RPMI8226 (cell line): ENCODE data around the gene ADGRG4.
A peak's percentile ranks its signal among the peaks of the same experiment; 100 is the strongest.
"Not testable (repeated sequence)": the region's sequence is repeated elsewhere in the genome, so short reads cannot be mapped to it uniquely, and the experiment has no call there.

Experiments used
- DNase-seq: peaks from one replicate; pipeline ENCODE4 v3.0.0-alpha.2; 2015

Gene ADGRG4

GRCh38 chrX:136300721-136301120 lies at the start of gene ADGRG4:
TSS of gene ADGRG4 (plus strand) at chrX:136300963. CDS start at chrX:136308778, 7,815 bp downstream.
- DNase-seq: not testable (repeated sequence)

GRCh38 chrX:136251041-136251991 lies 49.4 kb upstream of the ADGRG4 start, which contains the start of gene MAP7D3:
TSS of gene MAP7D3 (minus strand) at chrX:136251400. CDS start at chrX:136251358, 42 bp downstream.
- DNase-seq: peak; percentile 78

- no peak for DNase-seq
Observed at GRCh38 chrX:136255541-136255940, 45.2 kb upstream of the ADGRG4 start.

- DNase-seq: no peak
Observed at GRCh38 chrX:136256026-136256425, 44.7 kb upstream of the ADGRG4 start.

GRCh38 chrX:136258951-136259350 lies 41.8 kb upstream of the ADGRG4 start:
- no peak for DNase-seq

GRCh38 chrX:136259543-136259942 lies 41.2 kb upstream of the ADGRG4 start:
- no peak for DNase-seq

GRCh38 chrX:136260776-136261175 lies 40.0 kb upstream of the ADGRG4 start:
- DNase-seq: no peak

- no peak for DNase-seq
Observed at GRCh38 chrX:136261321-136261720, 39.4 kb upstream of the ADGRG4 start.

- no peak for DNase-seq
Observed at GRCh38 chrX:136262243-136262642, 38.5 kb upstream of the ADGRG4 start.

GRCh38 chrX:136262812-136263315 lies 37.9 kb upstream of the ADGRG4 start:
- DNase-seq: no peak

GRCh38 chrX:136266828-136267227 lies 33.9 kb upstream of the ADGRG4 start:
- no peak for DNase-seq

- DNase-seq: peak; percentile 40
Observed at GRCh38 chrX:136268051-136269048, 32.4 kb upstream of the ADGRG4 start.

GRCh38 chrX:136269921-136270320 lies 30.8 kb upstream of the ADGRG4 start:
- DNase-seq: no peak

- DNase-seq: no peak
Observed at GRCh38 chrX:136271300-136271699, 29.5 kb upstream of the ADGRG4 start.

- no peak for DNase-seq
Observed at GRCh38 chrX:136272325-136272724, 28.4 kb upstream of the ADGRG4 start.

GRCh38 chrX:136273986-136274385 lies 26.8 kb upstream of the ADGRG4 start:
- DNase-seq: no peak

- DNase-seq: no peak
Observed at GRCh38 chrX:136275553-136275952, 25.2 kb upstream of the ADGRG4 start.

- DNase-seq: not testable (repeated sequence)
Observed at GRCh38 chrX:136286375-136286774, 14.4 kb upstream of the ADGRG4 start.

GRCh38 chrX:136291824-136292223 lies 8.9 kb upstream of the ADGRG4 start:
- no peak for DNase-seq

- DNase-seq: no peak
Observed at GRCh38 chrX:136292656-136293055, 8.1 kb upstream of the ADGRG4 start.

GRCh38 chrX:136295380-136295779 lies 5.4 kb upstream of the ADGRG4 start:
- no peak for DNase-seq

- DNase-seq: no peak
Observed at GRCh38 chrX:136303041-136303440, 2.3 kb downstream of the ADGRG4 start.

GRCh38 chrX:136304493-136304892 lies 3.7 kb downstream of the ADGRG4 start:
- no peak for DNase-seq
